GM19452 (cell line): ENCODE data around the gene TSPAN3.

Experiments used
- ATAC-seq: cut with Tn5 transposase; IDR thresholded peaks from one replicate; pipeline ENCODE4 v1.9.1; 2021; ENCODE audit not compliant: unreplicated experiment

The TSPAN3 gene

DNA sequence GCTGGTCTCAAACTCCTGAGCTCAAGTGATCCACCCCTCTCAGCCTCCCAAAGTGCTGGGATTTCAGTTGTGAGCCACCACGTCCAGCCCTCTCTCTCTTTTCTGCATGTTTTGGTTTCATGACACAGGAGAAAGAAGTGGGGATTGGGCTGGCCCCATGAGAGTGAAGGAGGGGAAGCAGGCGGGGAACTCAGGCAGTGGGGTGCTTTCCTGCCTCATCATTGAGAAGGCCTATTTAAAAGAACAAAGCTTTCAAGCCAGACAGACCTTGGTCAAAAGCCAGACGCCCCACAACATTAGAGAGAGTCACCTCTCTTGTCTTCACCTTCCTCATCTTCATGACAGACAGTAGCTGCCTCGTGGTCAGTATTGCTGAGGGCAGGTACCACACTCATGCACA is 60.1 kb downstream of the TSPAN3 start:
- ATAC-seq, result no peak

DNA sequence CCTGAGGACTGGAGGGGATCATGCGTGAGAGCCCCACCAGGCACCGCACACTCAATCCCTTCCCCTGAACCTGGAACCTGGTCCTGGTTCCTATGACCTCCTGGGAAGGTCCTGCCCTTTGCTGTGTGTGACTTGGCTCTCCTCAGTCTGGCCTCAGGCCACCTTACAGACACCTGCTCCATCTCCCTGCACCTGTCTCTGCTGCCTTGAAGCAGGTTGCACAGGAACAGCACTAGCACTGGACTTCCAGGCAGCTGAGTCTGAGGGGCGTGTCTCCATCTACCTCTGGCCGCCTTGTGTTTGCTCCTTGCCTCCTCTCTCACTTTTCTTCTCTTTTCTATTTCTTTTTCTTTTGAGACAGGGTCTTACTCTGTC is 60.6 kb downstream of the TSPAN3 start:
- no peak for ATAC-seq

DNA sequence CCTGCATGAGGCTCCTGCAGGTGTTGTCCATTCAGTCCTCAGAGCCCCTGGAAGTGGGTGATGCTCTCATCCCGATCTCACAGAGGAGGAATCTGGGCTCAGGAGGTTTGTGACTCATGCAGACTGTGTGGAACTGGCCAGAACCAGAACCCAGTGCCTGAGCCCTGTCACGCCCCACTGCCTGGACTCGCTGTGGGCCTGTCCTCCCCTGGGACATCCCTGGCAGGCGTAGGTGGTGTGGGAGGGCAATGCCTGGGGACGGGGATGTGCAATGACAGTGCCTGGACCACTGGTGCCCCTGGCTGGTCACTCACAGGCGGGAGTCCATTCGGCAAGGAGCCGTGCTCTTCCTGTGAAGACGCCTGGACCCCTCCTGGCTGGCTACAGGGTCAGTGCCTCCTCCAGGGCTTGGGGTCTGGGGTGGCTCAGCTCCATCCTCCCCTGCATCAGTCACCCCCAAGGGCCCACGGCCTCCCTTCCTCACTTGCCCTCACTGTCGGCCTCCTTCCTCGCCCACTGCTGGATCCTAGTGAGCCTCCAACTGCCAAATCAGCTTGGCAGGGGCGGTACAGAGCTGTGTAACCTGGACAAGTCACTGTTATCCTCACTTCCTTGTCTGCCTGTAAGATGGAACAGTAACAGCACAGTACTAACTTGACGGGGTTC is 61.1 kb downstream of the TSPAN3 start:
- no peak for ATAC-seq

DNA sequence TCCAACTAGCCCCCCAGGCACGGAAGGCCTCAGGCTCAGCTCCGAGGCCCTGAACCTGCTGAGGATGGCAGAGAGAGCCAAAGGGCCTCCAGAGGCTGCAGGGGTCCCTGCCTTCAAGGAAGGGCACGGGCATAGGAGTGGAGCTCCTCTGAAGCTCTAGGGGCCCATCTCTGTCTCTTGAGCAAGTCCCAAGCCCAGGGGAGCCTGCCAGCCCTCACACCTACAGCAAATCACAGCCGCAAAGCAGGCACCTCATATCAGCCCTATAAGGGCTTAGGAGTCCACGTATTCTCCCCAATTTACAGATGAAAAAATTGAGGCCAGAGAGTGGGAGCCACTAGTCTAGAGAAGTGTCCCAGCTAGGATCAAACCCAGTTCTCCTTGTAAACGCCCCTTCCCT is 61.7 kb downstream of the TSPAN3 start:
- ATAC-seq, result no peak

DNA sequence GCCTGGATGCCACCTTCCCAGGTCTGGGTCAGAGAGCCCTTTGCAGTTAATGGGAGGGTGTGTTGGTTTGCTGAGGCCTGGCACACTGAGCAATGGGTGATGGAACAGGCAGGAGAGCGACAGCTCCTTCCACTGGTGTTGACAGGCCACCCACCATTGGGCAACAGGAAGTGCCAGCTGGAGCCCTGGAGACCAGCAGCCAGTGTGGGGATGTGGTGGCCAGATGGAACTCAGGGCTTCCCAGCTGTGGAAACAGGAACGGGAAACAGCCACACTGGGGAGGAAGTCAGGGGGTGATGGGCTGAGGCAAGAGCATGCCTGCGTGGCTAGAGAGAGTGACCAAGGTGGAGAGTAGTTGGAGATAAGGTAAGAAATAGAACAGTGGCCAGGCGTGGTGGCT is 66.7 kb downstream of the TSPAN3 start:
- ATAC-seq, result no peak

DNA sequence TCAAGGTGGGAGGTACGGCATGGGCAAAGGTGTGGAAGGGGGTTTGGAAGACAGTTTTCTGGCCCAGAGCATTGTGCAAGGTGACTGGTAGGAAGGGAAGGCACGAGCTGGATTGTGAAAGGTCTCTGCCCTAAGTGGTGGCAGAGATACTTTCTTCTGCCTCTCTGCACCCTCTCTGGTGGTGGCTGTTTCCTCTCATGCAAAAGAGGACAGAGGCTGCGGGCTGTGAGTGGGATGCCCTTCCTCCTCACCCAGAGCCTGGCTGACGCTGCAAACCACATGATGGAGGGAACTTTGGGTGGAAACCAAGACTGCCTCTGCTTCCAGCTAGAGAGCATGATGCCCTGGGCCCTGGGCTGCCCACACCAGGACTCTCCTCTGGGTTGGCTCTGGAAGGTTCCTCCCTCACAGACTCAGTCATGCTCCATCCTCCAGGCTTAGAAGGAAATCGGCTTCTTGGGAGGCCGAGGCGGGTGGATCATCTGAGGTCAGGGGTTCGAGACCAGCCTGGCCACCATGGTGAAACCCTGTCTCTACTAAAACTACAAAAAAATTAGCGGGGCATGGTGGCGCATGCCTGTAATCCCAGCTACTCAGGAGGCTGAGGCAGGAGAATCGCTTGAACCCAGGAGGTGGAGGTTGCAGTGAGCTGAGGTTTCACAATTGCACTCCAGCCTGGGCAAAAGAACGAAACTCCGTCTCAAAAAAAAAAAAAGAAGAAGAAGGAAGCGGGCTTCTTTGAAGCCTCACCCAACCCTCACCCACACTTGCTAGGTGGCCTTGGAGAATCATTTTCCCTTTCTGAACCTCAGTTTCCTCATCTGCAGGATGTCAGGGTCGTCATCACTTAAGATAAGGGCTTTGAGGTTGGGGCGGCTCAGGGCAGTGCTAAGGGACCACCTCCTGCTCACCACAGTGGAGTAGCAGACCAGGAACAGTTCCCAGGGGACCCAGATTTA is 67.7 kb downstream of the TSPAN3 start:
- peak; percentile 69 for ATAC-seq

DNA sequence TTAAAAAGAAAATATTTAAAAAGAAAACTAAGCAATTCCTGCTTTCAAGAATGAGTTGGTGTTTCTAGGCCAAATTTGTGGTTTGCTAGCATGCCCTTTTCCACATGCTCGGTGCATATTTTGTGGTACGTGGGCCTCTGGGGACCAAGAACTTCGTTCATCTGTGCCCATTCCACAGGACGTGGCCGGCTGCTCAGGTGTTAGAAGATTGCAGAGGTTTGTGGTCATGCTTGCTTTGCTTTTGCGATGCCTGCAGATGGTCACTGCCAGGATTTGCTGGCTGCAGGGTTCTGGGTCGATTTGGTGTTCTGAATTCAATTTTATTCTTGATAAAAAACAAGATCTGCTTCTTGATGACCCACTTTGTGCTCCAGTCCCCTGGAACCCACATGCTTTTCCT is 68.5 kb downstream of the TSPAN3 start:
- no peak for ATAC-seq

DNA sequence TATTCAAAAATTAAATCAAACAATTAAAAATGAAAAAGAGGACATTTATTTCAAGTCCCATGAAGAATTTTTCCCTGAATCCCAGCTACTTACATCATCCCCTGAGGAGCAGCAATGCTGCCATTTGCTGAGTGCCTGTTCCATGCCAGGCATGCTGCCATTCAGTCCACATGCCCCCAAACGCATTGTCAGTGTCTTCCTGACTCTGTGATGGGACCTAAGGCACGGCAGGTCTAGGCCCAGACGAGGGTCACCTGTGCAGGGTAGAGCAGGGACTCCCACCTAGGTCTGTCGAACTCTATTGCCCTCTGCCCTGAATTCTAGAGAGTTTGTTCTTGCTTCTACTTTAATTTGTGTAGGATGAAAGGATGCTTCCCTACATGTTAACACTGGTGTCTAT is 68.9 kb downstream of the TSPAN3 start:
- no peak for ATAC-seq

DNA sequence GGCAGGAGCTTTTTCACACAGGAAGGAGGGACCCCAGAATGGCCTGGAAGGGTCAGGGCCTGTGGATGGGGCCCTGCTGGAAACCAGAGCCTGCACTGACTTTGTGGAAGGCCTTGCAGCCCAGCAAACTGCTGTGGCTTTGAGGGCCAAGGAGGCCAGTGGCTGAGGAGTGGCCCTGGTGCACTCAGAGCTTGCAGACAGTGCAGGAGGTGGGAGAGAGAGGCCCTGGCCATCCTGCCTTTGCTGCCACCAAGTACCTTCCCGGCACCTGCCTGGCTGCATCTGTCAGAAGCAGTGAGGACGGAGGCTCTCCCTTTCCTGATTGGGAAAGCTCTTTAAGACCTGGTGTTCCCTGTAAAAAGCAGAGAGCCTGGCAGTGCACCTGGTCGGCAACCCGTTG is 69.6 kb downstream of the TSPAN3 start:
- ATAC-seq, result no peak

DNA sequence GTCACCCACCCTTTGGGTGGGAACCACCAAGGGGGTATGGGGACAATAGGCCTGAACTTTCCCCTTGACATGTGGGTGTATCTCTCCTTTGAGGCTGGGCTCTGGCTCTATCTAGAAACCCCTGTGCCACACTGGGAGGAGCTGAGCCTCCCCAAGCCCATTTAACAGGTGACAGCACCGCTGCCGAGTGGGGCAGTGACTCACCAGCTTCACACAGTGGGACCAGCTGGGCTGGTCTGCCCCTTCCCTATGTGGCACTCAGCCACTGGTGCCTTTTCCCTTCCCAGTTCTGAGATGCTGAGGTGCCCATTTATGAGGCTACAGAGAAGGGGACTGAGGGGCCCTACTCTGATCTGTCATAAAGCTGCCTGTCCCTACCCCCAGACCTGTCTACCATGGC is 70.9 kb downstream of the TSPAN3 start:
- no peak for ATAC-seq

DNA sequence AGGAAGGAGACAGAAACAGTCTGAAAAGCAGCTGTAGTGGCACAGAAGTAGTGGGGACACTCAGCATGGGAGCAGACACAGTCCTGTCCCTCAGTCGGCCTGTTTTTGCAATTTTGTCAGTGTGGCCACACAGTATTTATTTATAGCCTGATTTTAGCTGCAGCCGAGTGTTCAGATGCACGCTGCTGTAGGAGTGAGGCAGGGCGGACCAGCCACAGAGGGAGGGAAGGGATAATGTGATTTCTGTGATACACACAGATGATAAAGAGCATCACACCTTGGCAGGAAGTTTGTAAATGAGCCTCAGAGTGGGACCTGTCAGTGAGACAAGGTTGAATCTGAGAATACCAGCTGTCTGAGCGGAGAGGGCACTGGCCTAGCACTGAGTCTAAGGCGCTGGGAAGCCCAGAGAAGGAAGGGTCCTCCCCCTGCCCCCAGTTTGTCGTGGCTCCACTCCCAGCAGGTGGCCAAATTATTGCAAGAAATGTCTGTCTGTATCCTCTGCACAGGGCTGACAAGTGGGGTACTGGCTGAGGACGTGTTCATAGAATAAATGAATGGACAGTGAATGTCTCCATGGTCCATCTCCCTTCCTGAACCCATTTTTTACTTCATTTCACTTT is 72.1 kb downstream of the TSPAN3 start:
- no peak for ATAC-seq

DNA sequence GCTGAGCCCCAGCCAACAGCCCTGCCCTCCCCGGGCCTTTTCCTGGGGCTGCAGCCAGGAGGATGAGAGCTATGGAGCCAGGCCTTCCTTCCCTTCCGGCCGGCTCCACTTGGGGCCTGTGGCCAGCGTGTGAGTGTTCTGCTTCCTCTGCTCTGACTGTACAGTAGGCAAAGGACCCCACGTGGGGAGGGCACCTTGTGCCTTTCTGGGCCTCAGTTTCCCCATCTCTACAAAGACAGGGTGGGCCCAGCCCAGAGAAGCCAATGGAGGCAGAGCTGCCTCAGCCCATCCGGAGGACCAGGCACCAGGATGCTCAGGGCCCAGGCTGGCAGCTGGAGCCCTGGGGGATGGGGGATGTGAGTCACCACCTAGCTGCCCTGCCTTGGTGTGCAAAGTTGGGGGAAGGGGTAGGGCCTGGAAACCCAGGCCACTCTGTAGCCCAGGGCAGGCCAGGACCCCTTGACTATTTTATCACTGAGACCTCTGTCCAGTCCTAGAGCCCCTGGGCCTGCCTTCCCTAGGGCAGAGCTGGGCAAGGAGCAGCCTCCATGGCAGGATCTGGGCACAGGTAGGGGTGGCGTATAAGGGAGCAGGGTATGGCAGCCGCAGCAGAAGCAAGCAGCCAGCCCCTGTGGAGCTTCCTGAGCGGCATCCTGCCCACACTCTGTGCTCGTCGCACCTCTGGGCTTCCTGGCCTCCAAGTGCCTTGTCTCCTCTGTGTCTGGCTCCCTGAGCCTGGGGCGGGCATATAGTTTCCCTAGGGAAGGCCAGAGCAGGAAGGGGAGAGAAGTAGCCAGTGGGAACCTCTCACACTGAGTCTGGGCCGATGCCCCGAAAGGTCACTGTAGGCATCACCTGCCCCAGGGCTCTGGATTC is 74.1 kb downstream of the TSPAN3 start:
- no peak for ATAC-seq

DNA sequence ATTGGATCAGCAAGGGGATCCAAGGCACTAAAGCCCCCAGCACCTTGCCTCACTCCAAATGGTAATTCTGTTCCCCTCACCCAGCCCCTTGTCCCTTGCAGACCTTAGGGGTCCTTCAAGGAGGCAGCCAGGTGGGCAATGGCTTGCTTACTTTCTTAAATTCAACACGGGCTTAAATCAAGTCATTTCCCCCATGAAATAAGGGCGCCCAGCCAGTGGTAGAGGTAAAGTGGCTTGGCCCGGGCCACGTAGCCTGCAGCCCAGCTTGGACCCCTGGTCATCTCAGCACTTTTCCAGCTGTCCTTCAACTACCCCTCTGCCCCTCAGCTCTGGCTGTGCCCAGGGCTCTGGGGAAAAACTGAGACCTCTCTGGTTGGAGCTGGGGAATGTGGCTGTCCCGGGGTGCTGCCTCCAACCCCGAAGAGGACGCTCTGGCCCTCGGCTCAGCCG is 74.8 kb downstream of the TSPAN3 start:
- ATAC-seq, result no peak

DNA sequence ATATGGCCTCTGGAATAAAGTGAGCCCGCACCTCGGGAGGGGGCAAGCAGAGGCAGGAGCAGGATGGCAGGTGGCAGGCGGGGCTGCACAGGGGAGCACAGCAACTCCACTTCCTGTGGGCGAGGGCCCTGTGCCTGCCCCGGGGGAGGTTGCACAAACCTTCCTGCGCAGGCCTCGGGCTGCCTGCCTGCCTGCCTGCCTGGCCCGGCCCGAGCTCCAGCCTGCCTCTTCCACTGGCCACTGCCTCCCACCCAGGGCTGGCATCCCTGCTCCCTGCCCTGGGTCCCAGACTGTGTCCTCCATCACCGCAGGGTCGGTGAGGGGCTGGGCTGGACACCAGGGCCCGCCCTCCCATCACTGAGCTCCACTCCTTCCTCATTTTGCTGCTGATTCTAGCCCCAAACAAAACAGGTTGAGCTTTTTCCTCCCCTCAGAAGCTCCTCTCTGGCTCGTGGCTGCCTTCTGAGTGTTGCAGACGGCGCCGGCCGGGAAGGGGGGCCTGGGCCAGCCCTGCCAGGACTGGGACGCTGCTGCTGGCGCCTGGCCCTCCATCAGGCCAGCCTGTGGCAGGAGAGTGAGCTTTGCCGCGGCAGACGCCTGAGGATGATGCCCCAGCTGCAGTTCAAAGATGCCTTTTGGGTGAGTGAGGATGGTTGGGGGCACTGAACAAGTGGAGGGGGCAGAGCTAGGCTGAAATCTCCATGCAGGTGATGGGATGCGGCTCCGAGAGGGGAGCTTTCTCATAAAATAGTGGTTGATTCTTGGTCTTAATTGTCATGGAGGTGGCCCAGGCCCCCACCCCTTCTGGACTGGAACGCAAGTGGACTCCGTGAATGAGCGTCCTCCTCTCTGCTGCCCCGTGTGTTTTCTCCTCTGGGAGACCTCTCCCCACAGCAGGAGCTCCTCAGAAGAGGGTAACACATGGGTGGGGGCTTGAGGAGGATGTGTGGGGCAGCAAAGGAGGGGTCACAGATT is 75.7 kb downstream of the TSPAN3 start, which contains the start of gene PSTPIP1:
Gene PSTPIP1 (plus strand): TSS at position 156 of the 975 bp plus-strand sequence. CDS start 448 bp downstream, at position 604.
- no peak for ATAC-seq

DNA sequence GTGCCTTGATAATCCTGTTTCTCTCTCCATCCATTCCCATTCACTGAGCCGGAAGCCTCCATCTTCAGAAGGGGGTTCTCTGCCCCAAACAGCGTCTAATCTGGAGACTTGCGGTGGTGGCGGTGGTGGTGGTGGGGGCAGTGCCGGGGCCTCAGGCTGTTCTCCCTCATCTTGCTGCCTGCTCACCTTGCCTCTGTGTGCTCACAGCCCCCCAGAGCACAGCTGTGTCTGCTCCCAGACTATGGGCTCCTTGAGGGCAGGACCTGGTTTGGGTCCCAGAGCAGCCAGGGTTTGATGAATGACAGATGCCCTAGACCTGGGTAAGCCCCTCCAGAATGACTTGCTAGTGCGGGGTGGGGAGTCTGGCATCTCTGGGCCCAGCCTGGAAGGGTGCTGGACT is 76.4 kb downstream of the TSPAN3 start:
- no peak for ATAC-seq

DNA sequence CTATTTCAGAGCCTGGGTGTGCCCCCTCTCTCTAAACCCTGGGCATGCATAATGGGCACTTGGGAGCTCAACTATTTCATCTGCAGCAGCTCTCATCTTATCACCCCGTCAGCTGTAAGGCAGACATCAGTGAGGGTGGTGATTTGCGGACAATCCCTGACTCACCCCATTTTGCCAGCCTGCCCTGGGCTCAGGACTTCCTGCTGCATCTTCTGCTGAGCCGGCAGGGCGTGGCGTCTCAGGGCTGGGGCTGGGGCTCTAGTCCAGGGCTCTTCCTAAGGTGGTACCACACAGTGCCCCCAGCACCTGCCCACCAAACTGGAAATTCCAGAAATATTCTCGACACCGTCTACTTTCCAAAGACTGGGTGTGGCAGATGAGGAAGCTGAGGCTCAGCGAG is 76.9 kb downstream of the TSPAN3 start:
- ATAC-seq, result no peak

DNA sequence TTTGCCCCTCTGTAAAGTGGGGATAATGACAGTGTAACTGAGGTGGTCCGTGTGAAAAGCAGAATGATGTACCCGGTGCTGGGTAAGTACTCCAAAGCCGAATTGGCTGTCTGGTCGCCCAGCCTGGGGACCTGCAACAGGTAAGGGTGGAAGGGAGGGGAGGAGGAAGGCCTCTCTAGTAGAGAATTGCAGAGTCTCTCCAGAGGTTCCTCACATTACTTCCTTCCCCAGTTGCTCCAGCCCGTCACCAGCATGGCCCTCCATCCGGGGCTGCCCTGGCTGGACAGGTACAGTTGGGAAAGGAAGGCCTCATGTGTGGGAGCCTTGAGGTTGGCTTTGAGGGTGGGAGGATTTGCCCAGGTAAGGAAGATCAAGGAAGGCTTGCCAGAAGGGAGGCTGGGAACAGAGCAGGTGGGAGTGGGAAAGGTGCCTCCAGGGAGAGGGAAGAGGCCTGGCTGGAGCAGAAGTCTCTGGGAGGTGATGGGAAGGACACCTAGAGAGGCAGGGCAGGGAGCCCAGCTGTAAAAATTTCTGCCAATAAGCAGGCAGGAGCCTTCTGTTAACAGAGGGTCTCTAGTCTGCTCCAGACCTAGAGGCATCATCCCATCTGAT is 77.7 kb downstream of the TSPAN3 start:
- no peak for ATAC-seq

DNA sequence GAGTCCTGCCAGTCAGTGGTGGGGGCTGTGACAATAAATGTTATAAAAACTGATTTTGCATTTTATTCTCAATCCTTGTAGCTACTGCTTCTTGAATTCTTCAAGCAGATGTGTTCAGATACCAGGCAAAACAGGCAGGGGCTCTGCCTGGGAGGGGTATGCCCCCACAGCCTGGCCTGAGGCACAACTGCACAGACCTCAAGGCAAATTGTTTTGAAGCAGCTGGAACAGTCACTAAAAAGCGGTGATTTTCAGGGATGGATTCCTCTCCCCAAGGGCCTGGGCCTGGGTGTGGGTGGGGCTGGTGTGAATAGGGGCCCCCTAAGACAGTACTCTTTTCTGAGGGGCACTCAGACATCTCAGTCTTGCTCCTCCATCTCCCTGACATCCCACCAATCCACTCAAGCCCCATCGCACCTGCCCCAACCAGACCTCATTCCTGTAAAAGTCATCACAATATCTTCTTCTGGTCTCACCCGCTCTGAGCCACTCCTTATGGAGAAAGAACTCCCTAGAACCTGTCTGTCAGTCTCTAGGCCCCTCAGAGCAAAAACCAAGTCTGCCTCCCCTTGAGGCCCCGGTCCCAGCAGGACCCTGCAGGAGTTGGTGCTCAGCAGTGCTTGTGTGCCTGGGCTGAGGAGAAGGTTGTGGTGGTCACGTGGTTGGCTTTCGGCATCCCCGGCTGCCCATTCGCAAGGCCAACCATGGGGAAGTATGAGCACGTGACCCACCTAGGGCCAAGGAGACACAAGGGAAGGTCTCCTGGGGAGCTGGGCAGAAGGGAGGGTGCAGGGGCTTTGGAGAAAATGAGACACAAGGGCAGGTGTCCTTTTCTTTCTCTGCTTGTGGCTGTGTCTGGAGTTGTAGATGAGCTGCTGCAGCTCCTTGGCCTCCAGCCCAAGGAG is 78.9 kb downstream of the TSPAN3 start:
- no peak for ATAC-seq
